B cell (primary cell): ENCODE measurements around the gene SMR3A. TPM values are rescaled to one million over a fixed set of nuclear protein-coding genes. Genes with fewer than 3 reads are reported as not detected.

ENCODE experiments used
- ATAC-seq: fragments of 200-7000 bp; cut with Tn5 transposase; one replicate; pipeline ENCODE4 v1.10.0; 2021; ENCODE audit warnings: low read depth, mild to moderate bottlenecking, moderate number of reproducible peaks, moderate library complexity
- CTCF ChIA-PET: fragments of 350-600 bp; sonication (Branson Sonifier 250); formaldehyde crosslinking; loops from one replicate; lab custom pipeline; 2021; ENCODE audit warnings: antibody characterized with exemption, inconsistent platforms; lab: Charles Lee
- POLR2A ChIA-PET: fragments of 350-600 bp; sonication (Branson Sonifier 250); formaldehyde crosslinking; loops from one replicate; lab custom pipeline; 2021; ENCODE audit warnings: antibody characterized with exemption; lab: Charles Lee
- DNase-seq: peaks from one replicate; pipeline ENCODE4 v3.0.0; 2013
- H2AFZ ChIP-seq: 2 replicates; pipeline ENCODE4 v1.6.1; 2012; ENCODE audit warnings: mild to moderate bottlenecking, low read depth, low read length; ENCODE audit not compliant: insufficient read depth, poor library complexity, severe bottlenecking
- H3K27ac ChIP-seq, 2 donors: 1 replicate in 1 of 2; 2 replicates in 1 of 2; pipeline ENCODE4 v1.5.1; 2012 to 2013; ENCODE audit warnings: low read length in 2 of 2, mild to moderate bottlenecking in 2 of 2, moderate library complexity in 1 of 2
- H3K27me3 ChIP-seq, 4 experiments: fragments of 200-600 bp in 1 of 4; sonication (generic) in 1 of 4; replicated peaks in 1 of 4; 1 replicate in 2 of 4; 2 replicates in 2 of 4; pipeline versions ENCODE4 v1.6.1 to v1.7.0; 2013 to 2016; ENCODE audit warnings: low read length in 3 of 4, mild to moderate bottlenecking in 2 of 4, mixed read lengths in 1 of 4, moderate library complexity in 1 of 4; ENCODE audit not compliant: insufficient read depth in 4 of 4, control insufficient read depth in 3 of 4; ENCODE audit errors: control extremely low read depth in 1 of 4
- H3K36me3 ChIP-seq, 2 experiments: replicated peaks in 1 of 2; 1 replicate in 1 of 2; 2 replicates in 1 of 2; pipeline versions ENCODE4 v1.6.1 to v1.7.1; 2013; ENCODE audit warnings: low read length in 1 of 2; ENCODE audit not compliant: insufficient read depth in 2 of 2, control insufficient read depth in 1 of 2; ENCODE audit errors: control extremely low read depth in 1 of 2, extremely low read depth in 1 of 2
- H3K4me1 ChIP-seq, 2 donors: fragments of 200-600 bp in 1 of 2; sonication (generic) in 1 of 2; 1 replicate in 1 of 2; 2 replicates in 1 of 2; pipeline versions ENCODE4 v1.5.1 to v1.6.1; 2013 to 2017; ENCODE audit warnings: low read length in 2 of 2; ENCODE audit not compliant: control insufficient read depth in 2 of 2, insufficient read depth in 2 of 2
- H3K4me2 ChIP-seq: replicated peaks from 2 replicates; pipeline ENCODE3; 2012; ENCODE audit warnings: mild to moderate bottlenecking, low read depth, low read length; ENCODE audit not compliant: poor library complexity, severe bottlenecking
- H3K4me3 ChIP-seq, 5 experiments: fragments of 200-600 bp in 1 of 5; sonication (generic) in 1 of 5; 1 replicate in 3 of 5; 2 replicates in 2 of 5; pipeline versions ENCODE4 v1.5.1 to v1.7.0; 2011 to 2016; ENCODE audit warnings: low read length in 4 of 5, mild to moderate bottlenecking in 4 of 5, low read depth in 2 of 5, control low read depth in 1 of 5, moderate library complexity in 1 of 5; ENCODE audit not compliant: insufficient read depth in 1 of 5; ENCODE audit errors: control extremely low read depth in 1 of 5, extremely low read depth in 1 of 5
- H3K79me2 ChIP-seq: fragments of 200-600 bp; sonication (generic); one replicate; pipeline ENCODE4 v1.6.0; 2016; ENCODE audit warnings: low read length; ENCODE audit not compliant: control insufficient read depth, insufficient read depth
- H3K9ac ChIP-seq: fragments of 200-600 bp; sonication (generic); 2 replicates; pipeline ENCODE4 v1.6.1; 2017; ENCODE audit warnings: mild to moderate bottlenecking, low read length, moderate library complexity
- H3K9me3 ChIP-seq, 3 donors: one replicate each; pipeline versions ENCODE4 v1.6.1 to v1.7.1; 2013; ENCODE audit warnings: low read length in 2 of 3; ENCODE audit not compliant: control insufficient read depth in 2 of 3, insufficient read depth in 1 of 3; ENCODE audit errors: control extremely low read depth in 1 of 3
- H4K20me1 ChIP-seq: 2 replicates; pipeline ENCODE4 v1.6.0; 2012; ENCODE audit warnings: mild to moderate bottlenecking, low read length; ENCODE audit not compliant: insufficient read depth, control insufficient read depth, poor library complexity, severe bottlenecking
- H3K27ac Mint-ChIP-seq: one replicate; pipeline ENCODE4 v1.8.0; 2021; ENCODE audit warnings: mixed read lengths
- H3K27me3 Mint-ChIP-seq: one replicate; pipeline ENCODE4 v1.8.0; 2021; ENCODE audit warnings: mixed read lengths
- H3K4me1 Mint-ChIP-seq: one replicate; pipeline ENCODE4 v1.8.0; 2021; ENCODE audit warnings: mixed read lengths
- H3K4me3 Mint-ChIP-seq: one replicate; pipeline ENCODE4 v1.8.0; 2021; ENCODE audit warnings: mixed read lengths
- H3K9me3 Mint-ChIP-seq: one replicate; pipeline ENCODE4 v1.8.0; 2022; ENCODE audit warnings: mixed read lengths; ENCODE audit not compliant: insufficient read depth
- CTCF ChIP-seq: fragments of 200-600 bp; IDR thresholded peaks from one replicate; pipeline ENCODE4 v1.8.0; 2022; ENCODE audit warnings: antibody characterized with exemption, mild to moderate bottlenecking
- EZH2 ChIP-seq: IDR thresholded peaks from 2 replicates; pipeline ENCODE4 v1.6.1; 2012; ENCODE audit warnings: borderline replicate concordance, low read depth, mild to moderate bottlenecking, moderate library complexity, low read length; ENCODE audit not compliant: insufficient read depth, poor library complexity, severe bottlenecking
- WGBS: methylation state at CpG from one replicate; pipeline ENCODE4 v1.1.5; 2013; ENCODE audit warnings: missing lambda C conversion rate; ENCODE audit not compliant: insufficient coverage; 5-methylcytosine and 5-hydroxymethylcytosine counted together
- intact Hi-C: fragments of 100-400 bp; cut with micrococcal nuclease; formaldehyde crosslinking; loops from one replicate; pipeline ENCODE4 v1.10.0; 2022
- polyA plus RNA-seq: library from polyadenylated mRNA; depleted of rRNA; stranded (reverse); fragments of >200 nt; gene quantifications from 2 replicates; pipeline ENCODE4 v1.2.3, GENCODE V29; 2012
- total RNA-seq, 2 donors: library from RNA; stranded (reverse); fragments of 120-200 nt in 1 of 2; gene quantifications; 1 replicate in 1 of 2; 2 replicates in 1 of 2; pipeline versions ENCODE4 v1.2.3 to v1.2.4, GENCODE V29; 2013 to 2022

Gene SMR3A
- total and polyA plus RNA-seq, 2 donors (not counting 1 experiment from before 2014, with no cell fraction given), result not detected

GRCh38 chr4:70392057-70392776 is 31.7 kb downstream of the SMR3A start:
- intact Hi-C loops, result no loop called here
- H3K9ac ChIP-seq, result no peak overlapping the region
- DNase-seq (no peak), ATAC-seq (no peak)
- TF ChIP-seq EZH2 (no peak), CTCF (no peak)
- no peak overlapping the region for H3K4me3 ChIP-seq
- Mint-ChIP-seq H3K4me1 (peaks cover 4% of the 10 kb centered on the region), H3K9me3 (no peaks in the 10 kb centered on the region), H3K27ac (no peak overlapping the region), H3K4me3 (no peak overlapping the region), H3K27me3 (no peaks in the 10 kb centered on the region)
- no peak overlapping the region for H3K27ac ChIP-seq
- H2AFZ ChIP-seq, result no peak overlapping the region
- ChIA-PET POLR2A (no interaction called here), CTCF (no interaction called here)
- no peaks in the 10 kb centered on the region for H3K4me1 ChIP-seq
- H3K4me2 ChIP-seq, result no peak overlapping the region
- no peaks in the 10 kb centered on the region for H3K79me2 ChIP-seq
- H3K9me3 ChIP-seq, result no peaks in the 10 kb centered on the region
- H3K27me3 ChIP-seq, result peaks cover 0 to 2% (median 0%) of the 10 kb centered on the region in 4 experiments
- H4K20me1 ChIP-seq, result no peaks in the 10 kb centered on the region
- no peaks in the 10 kb centered on the region for H3K36me3 ChIP-seq
- no CpG with 5 or more reads among the region's 2 CpGs for WGBS

GRCh38 chr4:70397580-70397979 is 37.0 kb downstream of the SMR3A start, which contains the start of gene OPRPN:
OPRPN (plus strand) TSS chr4:70397940; CDS start chr4:70399286, 1,346 bp downstream.
- CTCF ChIA-PET, result no interaction called here
- POLR2A ChIA-PET, result no interaction called here
- H3K27ac ChIP-seq, result no peak within 1 kb of the TSS
- no peaks in the 10 kb centered on the region for H3K9me3 ChIP-seq
- TF ChIP-seq EZH2 (no peak), CTCF (no peak)
- ATAC-seq (no peak), DNase-seq (no peak)
- H3K9ac ChIP-seq, result no peak within 1 kb of the TSS
- Mint-ChIP-seq H3K9me3 (no peaks in the 10 kb centered on the region), H3K27ac (no peak within 1 kb of the TSS), H3K4me3 (no peak within 1 kb of the TSS), H3K4me1 (no peaks in the 10 kb centered on the region), H3K27me3 (no peaks in the 10 kb centered on the region)
- H3K27me3 ChIP-seq, result no peaks in the 10 kb centered on the region
- no peak within 1 kb of the TSS for H2AFZ ChIP-seq
- no peaks in the 10 kb centered on the region for H3K36me3 ChIP-seq
- no peaks in the 10 kb centered on the region for H3K79me2 ChIP-seq
- no peaks in the 10 kb centered on the region for H3K4me1 ChIP-seq
- no peak within 1 kb of the TSS for H3K4me3 ChIP-seq
- H3K4me2 ChIP-seq, result no peak within 1 kb of the TSS
- no peaks in the 10 kb centered on the region for H4K20me1 ChIP-seq
- intact Hi-C loops, result no loop called here
